ENCODE results near the gene PIERCE2. TPM values are rescaled to one million over a fixed set of nuclear protein-coding genes. Genes with fewer than 3 reads are reported as not detected.
"Not testable (repeated sequence)": the region's sequence is repeated elsewhere in the genome, so short reads cannot be mapped to it uniquely, and the experiment has no call there.

PIERCE2 gene
- total RNA-seq, 1 donor from 2014 or later: 3.7 TPM

- FAIRE-seq (no peak), DNase-seq (ENCODE audit: low spot score in 2 of 2) (no peak)
Measured at GRCh38 chr15:55420171-55420866, 12.0 kb downstream of the PIERCE2 start.

GRCh38 chr15:55422089-55422488 is 13.8 kb downstream of the PIERCE2 start:
- DNase-seq (ENCODE audit: low spot score in 2 of 2) (no peak), FAIRE-seq (no peak)

GRCh38 chr15:55434989-55435825 is 26.9 kb downstream of the PIERCE2 start:
- FAIRE-seq (no peak), DNase-seq (ENCODE audit: low spot score in 2 of 2) (peak in 1 of 2 donors; percentile 24)

GRCh38 chr15:55443141-55443540 is 34.8 kb downstream of the PIERCE2 start:
- not testable (repeated sequence) for DNase-seq (ENCODE audit: low spot score in 2 of 2); FAIRE-seq

GRCh38 chr15:55445936-55446335 is 37.6 kb downstream of the PIERCE2 start:
- DNase-seq (ENCODE audit: low spot score in 2 of 2); FAIRE-seq: not testable (repeated sequence)

- not testable (repeated sequence) for DNase-seq (ENCODE audit: low spot score in 2 of 2); FAIRE-seq
Measured at GRCh38 chr15:55446379-55447029, 38.2 kb downstream of the PIERCE2 start.

- DNase-seq (ENCODE audit: low spot score in 2 of 2); FAIRE-seq: not testable (repeated sequence)
Measured at GRCh38 chr15:55447030-55447394, 38.7 kb downstream of the PIERCE2 start.

GRCh38 chr15:55457401-55458022 is 49.2 kb downstream of the PIERCE2 start:
- FAIRE-seq (no peak), DNase-seq (ENCODE audit: low spot score in 2 of 2) (no peak)

GRCh38 chr15:55461447-55461846 is 53.2 kb downstream of the PIERCE2 start:
- FAIRE-seq: no peak
- DNase-seq (ENCODE audit: low spot score in 2 of 2): no peak

GRCh38 chr15:55468321-55468720 is 60.0 kb downstream of the PIERCE2 start:
- no peak for FAIRE-seq

More at GRCh38 chr15:55468321-55468720, 60.0 kb downstream of the PIERCE2 start:
- no peak for DNase-seq (ENCODE audit: low spot score in 2 of 2)

Other genes with a start within 250 kb of the PIERCE2 start
- gene RSL24D1, start 211.6 kb upstream of the PIERCE2 start, total RNA-seq: 178 TPM
- gene RAB27A, start 118.7 kb upstream of the PIERCE2 start, total RNA-seq: 8.2 TPM
- gene PIGBOS1, start 89.4 kb upstream of the PIERCE2 start, total RNA-seq: 7.7 TPM
- gene PIGB, start 89.3 kb upstream of the PIERCE2 start, total RNA-seq: 6.1 TPM
- gene CCPG1, start 136 bp upstream of the PIERCE2 start, total RNA-seq: 30.2 TPM
- 6.5 TPM for gene DNAAF4, start 99.7 kb downstream of the PIERCE2 start, total RNA-seq
- 45.2 TPM for gene PYGO1, start 179.8 kb downstream of the PIERCE2 start, total RNA-seq

Measured in frontal cortex (tissue), 4 donors.